Uterus (tissue), 4 donors: Measurements from ENCODE around the gene SLC9C2. TPM values are rescaled to one million over a fixed set of nuclear protein-coding genes. Genes with fewer than 3 reads are reported as not detected.
"Not testable (repeated sequence)": the region's sequence is repeated elsewhere in the genome, so short reads cannot be mapped to it uniquely, and the experiment has no call there.

Experiments used
- DNase-seq, 2 donors: peaks; one replicate each; pipeline ENCODE4 v3.0.0-alpha.2; 2019 to 2020
- H3K27ac ChIP-seq, 2 donors: fragments of 200-600 bp; sonication (generic); 1 replicate in 1 of 2; 2 replicates in 1 of 2; pipeline ENCODE4 v1.5.1; 2016 to 2018
- H3K27me3 ChIP-seq, 2 donors: fragments of 200-600 bp; sonication (generic); one replicate each; pipeline ENCODE4 v1.5.1; 2018 to 2019; ENCODE audit warnings: control low read depth in 1 of 2
- H3K36me3 ChIP-seq, 2 donors: fragments of 200-600 bp; sonication (generic); one replicate each; pipeline ENCODE4 v1.5.1; 2019; ENCODE audit warnings: control low read depth in 1 of 2
- H3K4me1 ChIP-seq, 2 donors: fragments of 200-600 bp; sonication (generic); one replicate each; pipeline ENCODE4 v1.5.1; 2018 to 2019; ENCODE audit warnings: control low read depth in 1 of 2
- H3K4me3 ChIP-seq, 2 donors: fragments of 200-600 bp; sonication (generic); 1 replicate in 1 of 2; 2 replicates in 1 of 2; pipeline ENCODE4 v1.5.1; 2018 to 2019; ENCODE audit warnings: mild to moderate bottlenecking in 1 of 2
- H3K9me3 ChIP-seq, 2 donors: fragments of 200-600 bp; sonication (generic); one replicate each; pipeline ENCODE4 v1.5.1; 2019; ENCODE audit warnings: control low read depth in 1 of 2
- POLR2A ChIP-seq, 2 donors: fragments of 450-650 bp; IDR thresholded peaks; one replicate each; pipeline ENCODE4 v1.6.1; 2016; ENCODE audit warnings: antibody characterized with exemption in 2 of 2, mild to moderate bottlenecking in 1 of 2, moderate library complexity in 1 of 2
- intact Hi-C: fragments of 100-400 bp; cut with DNase I; formaldehyde crosslinking; loops from one replicate; pipeline ENCODE4 v1.15.1; 2023; ENCODE audit warnings: low total_unique reads
- total RNA-seq, 4 donors: library from RNA; depleted of rRNA in 3 of 4; stranded (reverse); fragments of >200 nt in 3 of 4; gene quantifications; one replicate each; pipeline versions ENCODE4 v1.1.0 to v1.2.4, GENCODE V29; 2014 to 2023
- TF ChIP-seq, protein P1 (sequence below), 4 experiments: fragments of 200-600 bp in 2 of 4; fragments of 450-650 bp in 2 of 4; sonication (generic) in 2 of 4; IDR thresholded peaks; one replicate each; pipeline ENCODE4 v1.5.1; 2016 to 2019; ENCODE audit warnings: antibody characterized with exemption in 4 of 4, mild to moderate bottlenecking in 2 of 4, moderate library complexity in 1 of 4
- donor health status: DM: yes; HTN: yes; CAD: no.

The SLC9C2 gene, protein sequence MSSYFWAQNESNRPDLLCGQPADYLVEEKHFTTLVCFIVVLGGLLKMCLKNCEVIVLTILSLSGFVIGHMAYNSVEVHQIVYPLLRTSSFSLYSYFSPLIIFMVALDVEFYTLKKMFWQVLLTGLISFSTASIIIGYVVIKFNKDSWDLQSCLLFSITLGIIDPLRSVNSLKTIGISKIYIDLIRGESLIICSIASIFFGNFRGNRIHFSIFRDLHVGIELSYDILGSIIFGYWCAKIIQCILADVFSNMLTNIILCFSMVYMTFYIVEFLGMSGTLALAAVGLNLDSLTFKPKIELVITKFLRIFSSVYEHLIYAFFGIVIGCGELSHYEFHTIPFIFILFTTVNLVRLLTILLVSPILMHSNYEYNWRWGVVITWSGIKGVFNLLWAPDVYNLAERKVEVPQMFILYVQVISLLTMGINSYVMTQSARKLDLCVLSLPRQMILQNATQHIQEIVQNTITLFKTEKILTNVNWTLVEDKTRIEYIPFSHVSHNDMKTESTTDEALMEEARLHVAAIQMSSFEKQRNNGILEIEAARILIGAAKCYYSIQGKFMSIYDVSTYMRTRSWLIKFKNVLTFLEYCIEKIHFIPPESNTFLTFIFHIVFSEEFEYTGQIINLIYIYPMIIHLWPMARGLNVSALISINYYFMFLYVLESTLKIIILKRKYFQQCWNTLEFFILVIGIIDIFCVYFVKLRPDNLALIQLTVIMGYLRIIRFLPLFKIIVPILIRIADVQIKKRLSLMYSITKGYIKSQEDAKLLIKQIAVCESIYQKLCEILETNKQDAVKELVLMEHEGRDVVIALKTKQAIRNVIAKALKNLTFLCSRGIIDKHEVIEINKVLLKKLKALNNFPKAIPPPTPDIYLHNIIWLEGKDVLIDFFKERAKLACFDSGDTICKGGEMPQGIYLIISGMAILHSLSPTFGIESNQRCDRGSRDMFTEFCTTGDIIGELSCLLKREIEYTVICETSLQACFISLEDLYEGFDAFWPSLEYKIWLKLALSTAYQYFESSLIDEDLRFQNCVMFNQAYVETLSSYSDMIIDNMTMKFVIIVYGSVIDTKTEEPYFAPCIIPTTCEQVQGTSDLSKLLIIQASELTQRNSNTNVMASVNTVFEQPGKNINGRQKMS
- total RNA-seq = under 1 TPM in 1 of 4 donors, not detected in 3; 0.83 TPM

DNA sequence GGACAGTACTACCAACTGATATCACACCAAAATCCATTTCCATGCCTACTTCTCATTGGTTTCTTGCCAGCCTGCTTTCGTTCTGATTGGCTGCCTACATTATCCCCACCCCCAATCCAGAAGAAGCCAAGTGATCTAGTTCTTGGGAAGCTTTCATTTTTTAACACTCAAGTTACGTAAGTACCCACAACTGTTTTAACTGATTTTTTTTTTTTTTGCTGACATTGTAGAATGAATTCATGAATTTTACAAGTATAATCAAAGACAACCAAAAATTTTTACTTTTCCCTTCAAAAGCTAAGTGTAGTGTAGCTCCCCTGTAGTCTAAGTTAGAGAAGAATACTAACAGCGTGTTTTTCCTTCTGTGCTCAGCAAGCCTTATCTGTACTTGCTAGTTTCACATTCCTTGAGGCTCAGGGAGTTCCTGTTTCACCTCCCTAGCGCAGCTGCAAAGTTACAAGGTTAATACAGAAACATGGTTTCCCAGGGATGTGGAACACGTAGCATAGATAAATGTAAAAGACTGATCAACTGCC is at the start of gene SLC9C2:
TSS of gene SLC9C2 (minus strand) at position 17 of the 536 bp plus-strand sequence. CDS start 1,296 bp downstream, outside the sequence.
- no peaks in the 10 kb centered on the region for H3K9me3 ChIP-seq
- peak within 1 kb of the TSS; percentile 8 to 27 for H3K27ac ChIP-seq
- intact Hi-C loops = loop anchor here (10.0 kb wide), 1 partner anchor 622 kb away; no protein-coding TSS in a partner anchor
- peak within 1 kb of the TSS; percentile 20 to 32 for H3K4me3 ChIP-seq
- no peaks in the 10 kb centered on the region for H3K27me3 ChIP-seq
- TF ChIP-seq POLR2A (IDR thresholded peaks at IDR 0.05) = no peak
- TF ChIP-seq, protein P1, sequence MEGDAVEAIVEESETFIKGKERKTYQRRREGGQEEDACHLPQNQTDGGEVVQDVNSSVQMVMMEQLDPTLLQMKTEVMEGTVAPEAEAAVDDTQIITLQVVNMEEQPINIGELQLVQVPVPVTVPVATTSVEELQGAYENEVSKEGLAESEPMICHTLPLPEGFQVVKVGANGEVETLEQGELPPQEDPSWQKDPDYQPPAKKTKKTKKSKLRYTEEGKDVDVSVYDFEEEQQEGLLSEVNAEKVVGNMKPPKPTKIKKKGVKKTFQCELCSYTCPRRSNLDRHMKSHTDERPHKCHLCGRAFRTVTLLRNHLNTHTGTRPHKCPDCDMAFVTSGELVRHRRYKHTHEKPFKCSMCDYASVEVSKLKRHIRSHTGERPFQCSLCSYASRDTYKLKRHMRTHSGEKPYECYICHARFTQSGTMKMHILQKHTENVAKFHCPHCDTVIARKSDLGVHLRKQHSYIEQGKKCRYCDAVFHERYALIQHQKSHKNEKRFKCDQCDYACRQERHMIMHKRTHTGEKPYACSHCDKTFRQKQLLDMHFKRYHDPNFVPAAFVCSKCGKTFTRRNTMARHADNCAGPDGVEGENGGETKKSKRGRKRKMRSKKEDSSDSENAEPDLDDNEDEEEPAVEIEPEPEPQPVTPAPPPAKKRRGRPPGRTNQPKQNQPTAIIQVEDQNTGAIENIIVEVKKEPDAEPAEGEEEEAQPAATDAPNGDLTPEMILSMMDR (IDR thresholded peaks at IDR 0.05) = no peak
- no peaks in the 10 kb centered on the region for H3K4me1 ChIP-seq
- H3K36me3 ChIP-seq = no peaks in the 10 kb centered on the region
- DNase-seq = no peak

DNA sequence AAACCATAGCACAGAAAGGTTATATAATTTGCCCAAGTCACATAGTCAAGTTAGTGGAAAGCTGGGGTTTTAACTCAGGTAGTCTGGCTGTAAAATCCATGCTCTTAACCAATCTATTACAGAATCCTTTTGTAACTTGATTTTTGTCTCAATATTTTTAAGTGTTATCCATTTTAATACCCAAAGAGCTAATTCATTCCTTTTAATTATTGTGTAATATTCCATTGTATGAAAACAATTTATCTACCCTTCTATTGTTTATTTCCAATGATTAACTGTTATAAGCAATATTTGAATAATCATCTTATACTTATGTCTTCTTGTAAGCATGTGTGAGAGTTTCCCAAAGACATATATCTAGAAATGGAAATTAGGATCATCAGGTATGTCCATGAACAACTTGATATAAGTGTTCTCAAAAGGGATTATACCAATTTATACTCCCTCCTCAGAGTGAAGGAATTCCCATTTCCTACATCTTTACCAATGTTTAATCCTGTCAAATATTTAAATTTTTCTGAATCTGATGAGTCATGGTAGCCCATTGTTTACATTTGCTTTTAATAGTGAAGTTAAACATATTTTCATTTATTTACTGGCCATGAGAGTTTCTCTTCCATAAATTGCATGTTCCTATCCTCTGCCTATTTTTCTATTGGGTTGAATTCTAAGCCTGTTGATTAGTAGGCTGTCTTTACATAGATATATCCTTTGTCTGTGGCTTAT is 46.2 kb upstream of the SLC9C2 start:
- H3K9me3 ChIP-seq = no peaks in the 10 kb centered on the region
- no peak overlapping the region for H3K4me3 ChIP-seq
- DNase-seq = no peak
- no peaks in the 10 kb centered on the region for H3K27me3 ChIP-seq
- TF ChIP-seq, protein P1 (IDR thresholded peaks at IDR 0.05) = no peak
- no peak for TF ChIP-seq POLR2A (IDR thresholded peaks at IDR 0.05)
- H3K36me3 ChIP-seq = no peaks in the 10 kb centered on the region
- intact Hi-C loops = no loop called here
- no peaks in the 10 kb centered on the region for H3K4me1 ChIP-seq
- H3K27ac ChIP-seq = no peak overlapping the region

DNA sequence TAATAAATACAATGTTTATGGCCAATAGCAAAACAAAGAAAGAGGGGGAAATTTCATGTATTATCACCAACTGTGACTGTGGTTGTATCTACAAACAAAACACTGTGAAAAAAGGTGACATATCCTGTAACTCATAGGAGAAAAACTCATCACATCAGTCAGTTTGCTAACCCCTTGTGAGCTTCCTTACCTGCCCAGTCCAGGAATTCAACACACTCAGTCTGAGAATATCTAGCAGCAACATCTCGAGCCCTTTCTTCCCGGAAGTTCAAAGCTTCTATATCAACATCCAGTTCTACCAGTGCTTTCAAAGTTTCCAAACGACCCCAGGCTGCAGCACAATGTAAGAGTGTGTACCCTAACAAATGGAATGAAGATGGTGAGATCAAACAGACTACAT is 43.8 kb upstream of the SLC9C2 start:
- intact Hi-C loops = no loop called here
- no peak for DNase-seq
- TF ChIP-seq, protein P1 (IDR thresholded peaks at IDR 0.05) = no peak
- TF ChIP-seq POLR2A (IDR thresholded peaks at IDR 0.05) = no peak
- no peaks in the 10 kb centered on the region for H3K36me3 ChIP-seq
- no peaks in the 10 kb centered on the region for H3K27me3 ChIP-seq
- H3K4me3 ChIP-seq = no peak overlapping the region
- no peaks in the 10 kb centered on the region for H3K4me1 ChIP-seq
- no peaks in the 10 kb centered on the region for H3K9me3 ChIP-seq
- H3K27ac ChIP-seq = no peak overlapping the region

DNA sequence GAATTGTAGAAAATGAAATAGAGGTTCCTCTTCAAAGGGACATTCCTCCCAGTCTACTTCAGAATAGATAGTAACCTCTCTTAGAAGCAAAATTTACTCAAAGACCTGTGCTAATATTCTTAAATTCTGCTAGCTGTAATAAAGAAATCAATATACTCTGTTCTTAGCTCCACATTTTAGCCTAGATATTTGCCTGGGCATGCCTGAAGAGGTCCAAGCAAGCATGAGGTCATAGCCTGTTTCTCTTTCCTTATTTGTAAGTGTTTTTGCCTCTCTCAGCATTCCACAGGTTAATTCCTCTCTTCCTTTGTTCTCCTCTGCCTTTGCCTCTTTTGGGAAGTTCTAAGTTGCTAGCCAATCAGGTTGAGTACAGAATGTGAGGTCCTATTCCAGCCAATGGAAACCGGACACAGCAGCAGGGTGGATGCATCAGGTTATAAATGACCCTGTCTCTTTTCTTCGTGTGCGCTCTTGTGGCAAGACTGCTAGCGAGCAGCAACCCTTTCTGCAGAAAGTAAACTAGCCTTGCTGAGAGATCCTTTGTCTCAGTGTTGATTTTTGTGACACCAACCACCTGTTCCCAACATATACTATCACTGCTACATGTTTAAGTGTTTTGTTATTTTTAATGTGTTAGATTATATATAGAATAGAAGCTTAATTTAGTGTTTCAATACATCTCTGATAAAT is 39.7 kb upstream of the SLC9C2 start:
- DNase-seq, H3K4me3 ChIP-seq, H3K27me3 ChIP-seq, intact Hi-C loops, H3K9me3 ChIP-seq, H3K27ac ChIP-seq, H3K36me3 ChIP-seq, H3K4me1 ChIP-seq: not testable (repeated sequence)
